Stomach smooth muscle (tissue), 2 donors: ENCODE data around the gene SLC38A4.
"Not testable (repeated sequence)": the region's sequence is repeated elsewhere in the genome, so short reads cannot be mapped to it uniquely, and the experiment has no call there.

Experiments used
- H3K27ac ChIP-seq: one replicate; pipeline ENCODE4 v1.7.0; 2013; ENCODE audit warnings: mild to moderate bottlenecking, low read length, inconsistent platforms
- H3K27me3 ChIP-seq, 2 donors: one replicate each; pipeline ENCODE4 v1.7.0; 2013; ENCODE audit warnings: low read length in 2 of 2; ENCODE audit not compliant: insufficient read depth in 2 of 2, control insufficient read depth in 1 of 2
- H3K36me3 ChIP-seq, 2 donors: one replicate each; pipeline ENCODE4 v1.7.0; 2013; ENCODE audit warnings: low read length in 2 of 2; ENCODE audit not compliant: control insufficient read depth in 2 of 2, insufficient read depth in 2 of 2
- H3K4me1 ChIP-seq: one replicate; pipeline ENCODE4 v1.7.0; 2013; ENCODE audit warnings: low read length; ENCODE audit not compliant: control insufficient read depth, insufficient read depth
- H3K4me3 ChIP-seq, 2 donors: one replicate each; pipeline ENCODE4 v1.7.0; 2013; ENCODE audit warnings: low read length in 2 of 2
- H3K9ac ChIP-seq, 2 donors: one replicate each; pipeline ENCODE4 v1.7.0; 2013; ENCODE audit warnings: low read length in 2 of 2, mild to moderate bottlenecking in 1 of 2
- H3K9me3 ChIP-seq, 2 donors: one replicate each; pipeline ENCODE4 v1.7.0; 2013; ENCODE audit warnings: low read length in 2 of 2; ENCODE audit not compliant: control insufficient read depth in 2 of 2
- donor health status: healthy.
- donor health status: Pancreatic carcinoma.

The SLC38A4 gene

DNA sequence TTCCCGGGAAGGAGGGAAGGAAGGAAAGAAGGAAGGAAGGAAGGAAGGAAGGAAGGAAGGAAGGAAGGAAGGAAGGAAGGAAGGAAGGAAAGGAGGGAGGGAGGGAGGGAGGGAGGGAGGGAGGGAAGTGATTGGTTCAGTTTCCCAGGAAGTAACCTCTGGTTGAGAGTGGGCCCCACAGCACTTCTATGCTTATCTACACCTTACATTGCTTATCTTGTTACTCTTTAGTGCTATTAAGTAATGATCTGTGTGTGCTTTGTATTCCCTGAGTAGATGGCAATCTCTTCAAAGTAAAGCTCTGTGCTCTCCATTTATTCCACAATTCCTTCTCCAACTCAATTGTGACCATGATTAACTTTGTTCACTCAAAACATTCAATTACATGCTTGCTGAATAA is 74.6 kb downstream of the SLC38A4 start:
- Histone ChIP-seq H3K9ac (no peak overlapping the region), H3K27me3 (no peaks in the 10 kb centered on the region), H3K9me3 (no peaks in the 10 kb centered on the region), H3K4me1 (no peaks in the 10 kb centered on the region), H3K36me3 (no peaks in the 10 kb centered on the region), H3K27ac (no peak overlapping the region), H3K4me3 (no peak overlapping the region)

GRCh38 chr12:46749322-46749721 is 76.5 kb downstream of the SLC38A4 start:
- Histone ChIP-seq H3K9ac (no peak overlapping the region), H3K4me1 (no peaks in the 10 kb centered on the region), H3K27ac (no peak overlapping the region), H3K27me3 (no peaks in the 10 kb centered on the region), H3K9me3 (no peaks in the 10 kb centered on the region), H3K4me3 (no peak overlapping the region), H3K36me3 (no peaks in the 10 kb centered on the region)

DNA sequence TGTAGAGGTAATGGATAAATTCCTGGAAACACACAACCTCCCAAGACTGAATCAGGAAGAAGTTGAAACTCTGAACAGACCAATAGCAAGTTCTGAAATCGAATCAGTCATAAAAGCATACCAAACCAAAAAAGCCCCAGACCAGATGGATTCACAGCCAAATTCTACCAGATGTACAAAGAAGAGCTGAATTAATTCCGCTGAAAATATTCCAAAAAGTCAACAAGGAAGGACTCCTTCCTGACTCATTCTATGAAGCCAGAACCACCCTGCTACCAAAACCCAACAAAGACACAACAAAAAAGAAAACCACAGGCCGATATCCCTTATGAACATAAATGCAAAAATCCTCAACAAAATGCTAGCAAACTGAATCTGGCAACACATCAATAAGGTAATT is 81.5 kb downstream of the SLC38A4 start:
- Histone ChIP-seq H3K4me3 (no peak overlapping the region), H3K9ac (no peak overlapping the region), H3K4me1 (no peaks in the 10 kb centered on the region), H3K36me3 (no peaks in the 10 kb centered on the region), H3K27me3 (no peaks in the 10 kb centered on the region), H3K27ac (no peak overlapping the region), H3K9me3 (no peaks in the 10 kb centered on the region)

GRCh38 chr12:46743456-46743855 is 82.3 kb downstream of the SLC38A4 start:
- Histone ChIP-seq H3K4me1 (no peaks in the 10 kb centered on the region), H3K27ac (no peak overlapping the region), H3K9me3 (no peaks in the 10 kb centered on the region), H3K27me3 (no peaks in the 10 kb centered on the region), H3K9ac (no peak overlapping the region), H3K36me3 (no peaks in the 10 kb centered on the region), H3K4me3 (no peak overlapping the region)

- not testable (repeated sequence) for H3K27me3 ChIP-seq, H3K4me1 ChIP-seq, H3K36me3 ChIP-seq, H3K9me3 ChIP-seq, H3K27ac ChIP-seq, H3K9ac ChIP-seq, H3K4me3 ChIP-seq
Observed at GRCh38 chr12:46742271-46742670, 83.5 kb downstream of the SLC38A4 start.

DNA sequence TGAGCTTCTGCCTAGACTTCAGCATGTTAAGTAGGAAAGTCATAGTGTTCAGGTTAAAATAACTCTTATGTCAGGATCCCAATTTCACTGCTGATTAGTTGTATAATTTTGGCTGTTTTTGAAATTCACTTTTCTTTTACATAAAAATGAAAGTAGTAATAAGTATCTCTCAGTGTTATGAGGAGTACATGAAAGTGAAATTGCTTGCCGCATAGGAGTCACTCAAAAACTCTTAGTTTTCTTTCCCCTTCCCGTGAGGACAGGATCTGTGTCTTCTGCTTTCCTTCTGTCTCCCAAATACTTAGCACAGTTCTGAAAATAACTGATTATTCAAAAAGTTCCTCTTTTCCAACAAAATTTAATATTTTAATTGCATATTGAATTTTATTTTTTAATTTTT is 100.5 kb downstream of the SLC38A4 start:
- Histone ChIP-seq H3K9me3 (no peaks in the 10 kb centered on the region), H3K27me3 (no peaks in the 10 kb centered on the region), H3K27ac (no peak overlapping the region), H3K4me3 (no peak overlapping the region), H3K4me1 (no peaks in the 10 kb centered on the region), H3K36me3 (no peaks in the 10 kb centered on the region), H3K9ac (no peak overlapping the region)

DNA sequence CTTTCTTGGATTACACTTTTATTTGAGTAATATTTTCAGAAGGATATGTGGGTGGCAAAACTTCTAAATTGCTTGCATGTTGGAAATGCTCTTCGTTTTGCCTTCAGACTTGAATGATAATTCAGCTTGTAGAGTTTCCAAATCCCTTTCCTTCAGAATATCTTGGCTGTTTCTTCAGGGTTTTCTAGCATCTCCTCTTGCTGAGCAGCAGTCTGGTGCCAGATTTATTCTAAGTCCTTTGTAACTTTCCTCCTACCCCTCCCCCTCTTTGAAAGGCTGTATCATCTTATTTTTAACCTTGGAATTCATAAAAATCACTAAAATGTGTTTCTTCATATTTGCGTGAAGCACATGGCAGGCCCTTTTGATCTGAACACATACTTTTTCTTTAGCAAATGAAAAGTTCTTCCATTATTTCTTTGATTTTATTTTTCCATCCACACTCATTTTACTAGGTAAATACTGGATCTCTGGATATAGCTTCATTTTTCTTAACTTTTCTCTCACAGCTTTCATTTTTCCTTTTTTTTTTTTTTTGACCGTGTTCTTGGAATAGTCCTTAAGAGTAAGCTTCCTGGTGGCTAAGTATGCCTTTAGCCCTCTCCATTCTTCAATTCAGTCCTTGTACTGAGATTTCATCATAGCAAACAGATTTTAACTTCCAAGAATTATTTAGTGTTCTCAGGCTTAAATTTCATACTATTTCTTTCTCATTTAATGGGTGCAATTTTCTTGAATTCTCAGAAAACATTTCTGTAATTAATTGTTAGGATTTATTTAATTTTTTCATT is 102.0 kb downstream of the SLC38A4 start:
- H3K9ac ChIP-seq: no peak overlapping the region
- no peak overlapping the region for H3K4me3 ChIP-seq
- no peaks in the 10 kb centered on the region for H3K36me3 ChIP-seq
- H3K27me3 ChIP-seq: no peaks in the 10 kb centered on the region
- no peak overlapping the region for H3K27ac ChIP-seq
- H3K4me1 ChIP-seq: no peaks in the 10 kb centered on the region
- H3K9me3 ChIP-seq: no peaks in the 10 kb centered on the region

DNA sequence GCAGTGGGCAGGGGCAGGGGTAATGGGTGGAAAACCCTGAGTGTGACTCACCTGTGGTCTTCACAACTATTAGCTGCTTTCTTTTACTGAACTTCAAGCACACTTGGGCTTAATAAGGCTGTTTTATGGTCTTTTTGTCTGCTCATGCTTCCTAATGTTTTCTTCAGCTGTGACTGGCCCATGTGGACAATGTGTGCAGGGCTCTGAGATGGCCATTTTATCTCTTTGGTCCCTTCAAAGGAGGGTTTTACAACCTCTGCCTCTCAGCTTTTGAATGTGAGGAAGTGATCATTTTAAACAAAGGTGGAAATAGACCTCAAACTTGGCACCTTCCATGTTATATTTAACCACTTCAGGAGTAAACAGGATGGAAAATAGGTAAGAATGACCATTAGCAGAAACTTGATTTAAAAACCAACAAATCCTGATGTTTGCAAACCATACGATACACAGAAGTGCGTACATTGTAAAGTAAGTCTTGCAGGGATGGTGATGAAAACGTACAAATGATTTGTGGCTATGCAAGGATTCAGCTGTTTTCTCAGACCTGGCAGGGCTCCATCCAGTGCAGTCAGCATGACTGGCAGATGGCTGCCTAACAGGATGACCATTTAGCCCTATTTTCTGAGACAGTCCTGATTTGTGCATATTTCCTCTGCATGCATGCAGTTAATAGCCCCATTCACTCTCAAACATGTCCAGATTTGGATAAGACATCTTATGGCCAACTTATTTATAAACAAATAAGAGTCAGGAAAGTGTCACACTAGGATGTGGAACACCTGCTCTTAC is 103.2 kb downstream of the SLC38A4 start:
- H3K4me1 ChIP-seq: no peaks in the 10 kb centered on the region
- H3K36me3 ChIP-seq: no peaks in the 10 kb centered on the region
- no peaks in the 10 kb centered on the region for H3K9me3 ChIP-seq
- H3K9ac ChIP-seq: no peak overlapping the region
- H3K27me3 ChIP-seq: no peaks in the 10 kb centered on the region
- no peak overlapping the region for H3K4me3 ChIP-seq
- H3K27ac ChIP-seq: no peak overlapping the region

DNA sequence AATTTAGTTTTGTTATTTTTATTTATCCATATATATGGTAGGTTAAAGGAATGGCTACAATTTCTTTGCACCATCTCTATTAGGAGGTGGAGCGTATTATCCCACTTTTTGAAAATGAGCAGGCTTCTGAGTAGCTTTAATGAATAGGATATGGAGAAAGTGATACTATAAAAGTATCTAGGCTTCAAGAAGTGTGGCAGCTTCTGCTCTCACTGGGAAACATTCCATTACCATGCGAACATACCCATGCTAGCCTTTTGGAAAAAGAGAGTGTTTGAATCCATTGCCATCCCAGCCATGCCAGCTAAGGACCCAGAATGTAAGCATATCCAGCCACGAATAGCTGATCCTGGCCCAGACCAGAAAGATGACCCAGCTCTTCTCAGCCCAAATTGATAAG is 107.3 kb downstream of the SLC38A4 start:
- Histone ChIP-seq H3K9ac (no peak overlapping the region), H3K9me3 (no peaks in the 10 kb centered on the region), H3K27ac (no peak overlapping the region), H3K4me3 (no peak overlapping the region), H3K27me3 (no peaks in the 10 kb centered on the region), H3K4me1 (no peaks in the 10 kb centered on the region), H3K36me3 (no peaks in the 10 kb centered on the region)

- no peak overlapping the region for H3K27ac ChIP-seq
- H3K4me1 ChIP-seq: no peaks in the 10 kb centered on the region
- H3K9me3 ChIP-seq: no peaks in the 10 kb centered on the region
- no peaks in the 10 kb centered on the region for H3K36me3 ChIP-seq
- H3K4me3 ChIP-seq: no peak overlapping the region
- H3K27me3 ChIP-seq: no peaks in the 10 kb centered on the region
- no peak overlapping the region for H3K9ac ChIP-seq
Observed at GRCh38 chr12:46717868-46718267, 107.9 kb downstream of the SLC38A4 start.

- no peaks in the 10 kb centered on the region for H3K4me1 ChIP-seq
- H3K27me3 ChIP-seq: no peaks in the 10 kb centered on the region
- H3K9ac ChIP-seq: no peak overlapping the region
- no peaks in the 10 kb centered on the region for H3K9me3 ChIP-seq
- no peak overlapping the region for H3K4me3 ChIP-seq
- no peak overlapping the region for H3K27ac ChIP-seq
- H3K36me3 ChIP-seq: no peaks in the 10 kb centered on the region
Observed at GRCh38 chr12:46717159-46717558, 108.6 kb downstream of the SLC38A4 start.
